ENCODE data around the gene VDAC2. TPM values are rescaled to one million over a fixed set of nuclear protein-coding genes. Genes with fewer than 3 reads are reported as not detected.

VDAC2 gene
- total RNA-seq, 4 donors from 2014 or later: 255 to 442 (median 268) TPM

DNA sequence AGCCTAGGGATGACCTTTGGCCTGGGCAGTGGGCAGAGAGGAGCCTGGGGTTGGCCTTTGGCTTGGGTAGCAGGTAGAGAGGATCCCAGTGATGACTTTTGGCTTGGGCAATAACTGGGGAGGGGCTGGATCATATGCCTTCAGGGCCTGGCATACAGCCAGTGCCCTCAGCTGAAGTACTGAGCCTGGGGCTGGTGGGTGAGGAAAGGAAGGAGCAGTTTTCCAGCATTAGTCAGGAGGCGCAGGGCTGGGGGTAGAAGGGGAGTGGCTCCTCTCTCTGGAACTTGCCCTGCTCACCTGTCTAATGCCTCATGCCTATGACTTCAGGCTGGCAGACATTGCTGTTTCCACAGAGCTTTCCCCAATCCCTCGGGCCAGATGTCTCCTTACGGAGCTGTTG lies 40.3 kb downstream of the VDAC2 start:
- ATAC-seq (no peak), DNase-seq (no peak)
- Histone ChIP-seq H3K36me3 (no peaks in the 10 kb centered on the region), H3K4me3 (no peak overlapping the region), H3K27me3 (no peaks in the 10 kb centered on the region), H3K4me1 (peaks cover 0 to 2% of the 10 kb centered on the region in 2 donors), H3K9me3 (peaks cover 0 to 8% (median 0%) of the 10 kb centered on the region in 3 donors), H3K27ac (no peak overlapping the region)
- in situ Hi-C loops (cut with MboI; ENCODE audit: low sequenced_read_pairs in 4 of 4): no loop called here
- TF ChIP-seq, protein P1, sequence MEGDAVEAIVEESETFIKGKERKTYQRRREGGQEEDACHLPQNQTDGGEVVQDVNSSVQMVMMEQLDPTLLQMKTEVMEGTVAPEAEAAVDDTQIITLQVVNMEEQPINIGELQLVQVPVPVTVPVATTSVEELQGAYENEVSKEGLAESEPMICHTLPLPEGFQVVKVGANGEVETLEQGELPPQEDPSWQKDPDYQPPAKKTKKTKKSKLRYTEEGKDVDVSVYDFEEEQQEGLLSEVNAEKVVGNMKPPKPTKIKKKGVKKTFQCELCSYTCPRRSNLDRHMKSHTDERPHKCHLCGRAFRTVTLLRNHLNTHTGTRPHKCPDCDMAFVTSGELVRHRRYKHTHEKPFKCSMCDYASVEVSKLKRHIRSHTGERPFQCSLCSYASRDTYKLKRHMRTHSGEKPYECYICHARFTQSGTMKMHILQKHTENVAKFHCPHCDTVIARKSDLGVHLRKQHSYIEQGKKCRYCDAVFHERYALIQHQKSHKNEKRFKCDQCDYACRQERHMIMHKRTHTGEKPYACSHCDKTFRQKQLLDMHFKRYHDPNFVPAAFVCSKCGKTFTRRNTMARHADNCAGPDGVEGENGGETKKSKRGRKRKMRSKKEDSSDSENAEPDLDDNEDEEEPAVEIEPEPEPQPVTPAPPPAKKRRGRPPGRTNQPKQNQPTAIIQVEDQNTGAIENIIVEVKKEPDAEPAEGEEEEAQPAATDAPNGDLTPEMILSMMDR (IDR thresholded peaks at IDR 0.05 in 4 of 5, conservative IDR thresholded peaks at IDR 0.05 in 1 of 5): no peak
- TF ChIP-seq POLR2A (IDR thresholded peaks at IDR 0.05): no peak
- intact Hi-C loops (cut with DNase I; ENCODE audit: low total_unique reads): no loop called here

DNA sequence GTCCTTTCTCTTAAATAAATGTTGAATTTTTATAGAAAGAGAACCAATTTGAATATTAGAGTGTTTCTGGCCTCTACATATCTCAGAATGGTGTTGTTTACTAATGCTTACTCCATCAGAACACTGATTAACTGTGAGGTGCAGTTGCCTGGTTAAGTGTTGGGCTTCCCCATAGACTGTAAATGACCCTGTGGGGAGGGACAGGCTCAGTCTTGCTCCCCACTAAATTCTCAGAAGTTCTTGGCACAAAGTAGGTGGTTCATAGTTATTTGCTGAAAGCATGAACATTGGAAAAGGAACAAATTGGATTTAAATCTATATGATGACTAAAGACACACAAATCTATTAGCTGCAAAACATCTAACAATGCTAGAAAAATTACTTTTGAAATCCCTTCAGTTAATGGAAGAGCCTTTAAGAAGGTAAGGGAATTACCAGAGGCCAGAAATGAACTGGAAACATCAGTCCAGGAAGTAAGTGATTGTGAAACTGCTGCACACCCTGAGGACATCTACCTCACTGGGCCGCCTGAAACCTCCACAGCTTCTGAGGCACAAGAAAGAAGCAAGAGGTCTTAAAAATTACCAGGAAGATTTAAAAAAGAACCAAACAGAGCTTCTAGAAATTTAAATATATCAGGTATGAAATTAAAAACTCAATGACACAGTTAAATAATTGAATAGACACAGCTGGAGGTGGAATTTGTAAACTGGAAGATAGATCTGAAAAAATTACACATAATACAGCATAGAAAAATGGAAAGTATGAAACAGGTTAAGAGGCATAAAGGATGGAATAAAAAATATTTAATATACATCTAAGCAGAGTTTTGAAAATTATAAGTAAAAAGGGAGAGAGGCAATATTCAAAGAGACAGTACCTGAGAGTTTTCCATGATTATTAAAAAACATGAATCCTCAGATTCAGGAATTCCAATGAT lies 43.0 kb downstream of the VDAC2 start:
- intact Hi-C loops (cut with DNase I; ENCODE audit: low total_unique reads): no loop called here
- Histone ChIP-seq H3K4me1 (no peaks in the 10 kb centered on the region), H3K27ac (no peak overlapping the region), H3K9me3 (peaks cover 0 to 8% (median 0%) of the 10 kb centered on the region in 3 donors), H3K4me3 (no peak overlapping the region), H3K36me3 (no peaks in the 10 kb centered on the region), H3K27me3 (no peaks in the 10 kb centered on the region)
- in situ Hi-C loops (cut with MboI; ENCODE audit: low sequenced_read_pairs in 4 of 4): no loop called here
- ATAC-seq (no peak), DNase-seq (no peak)
- TF ChIP-seq POLR2A (IDR thresholded peaks at IDR 0.05): no peak
- TF ChIP-seq, protein P1 (IDR thresholded peaks at IDR 0.05 in 4 of 5, conservative IDR thresholded peaks at IDR 0.05 in 1 of 5): no peak

DNA sequence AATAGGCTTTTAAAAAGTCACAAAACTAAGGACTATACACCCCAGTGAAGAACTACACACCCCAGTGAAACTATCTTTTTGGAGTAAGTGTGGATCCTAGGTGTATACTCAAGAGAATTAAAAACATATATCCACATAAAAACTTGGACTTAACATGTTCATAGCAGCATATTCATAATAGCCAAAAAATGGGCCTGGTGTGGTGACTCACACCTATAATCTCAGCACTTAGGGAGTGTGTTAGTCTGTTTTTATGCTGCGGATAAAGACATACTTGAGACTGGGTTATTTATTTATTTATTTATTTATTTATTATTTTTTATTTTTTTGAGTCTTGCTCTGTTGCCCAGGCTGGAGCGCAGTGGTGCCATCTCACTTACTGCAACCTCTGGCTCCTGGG lies 44.1 kb downstream of the VDAC2 start:
- Histone ChIP-seq H3K27me3 (no peaks in the 10 kb centered on the region), H3K4me3 (no peak overlapping the region), H3K9me3 (peaks cover 0 to 8% (median 0%) of the 10 kb centered on the region in 3 donors), H3K4me1 (no peaks in the 10 kb centered on the region), H3K27ac (no peak overlapping the region), H3K36me3 (no peaks in the 10 kb centered on the region)
- ATAC-seq: no peak
- intact Hi-C loops (cut with DNase I; ENCODE audit: low total_unique reads) (no loop called here), in situ Hi-C loops (cut with MboI; ENCODE audit: low sequenced_read_pairs in 4 of 4) (no loop called here)
- no peak for DNase-seq
- TF ChIP-seq, protein P1 (IDR thresholded peaks at IDR 0.05 in 4 of 5, conservative IDR thresholded peaks at IDR 0.05 in 1 of 5): no peak
- no peak for TF ChIP-seq POLR2A (IDR thresholded peaks at IDR 0.05)

DNA sequence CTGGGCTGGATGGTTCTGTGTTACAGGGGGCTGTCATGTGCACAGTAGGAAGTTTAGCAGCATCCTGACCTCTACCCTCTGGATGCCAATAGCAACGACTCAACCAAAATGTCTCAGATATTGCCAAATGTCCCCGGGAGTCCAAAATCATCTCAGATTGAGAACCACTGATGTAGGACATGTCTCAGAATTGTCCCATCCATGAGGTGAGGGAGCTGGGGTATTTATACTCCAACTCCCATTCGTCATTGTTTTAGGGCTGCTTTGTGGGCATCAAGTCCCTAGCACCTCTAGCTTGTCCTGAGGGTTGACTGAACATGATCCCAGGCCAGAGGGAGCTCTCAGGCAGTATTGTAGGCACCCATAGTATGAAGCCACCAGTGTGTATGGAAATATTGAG lies 50.4 kb downstream of the VDAC2 start:
- Histone ChIP-seq H3K27ac (no peak overlapping the region), H3K27me3 (peaks cover 0 to 3% (median 0%) of the 10 kb centered on the region in 3 donors), H3K4me3 (no peak overlapping the region), H3K4me1 (no peaks in the 10 kb centered on the region), H3K36me3 (no peaks in the 10 kb centered on the region), H3K9me3 (no peaks in the 10 kb centered on the region)
- intact Hi-C loops (cut with DNase I; ENCODE audit: low total_unique reads) (no loop called here), in situ Hi-C loops (cut with MboI; ENCODE audit: low sequenced_read_pairs in 4 of 4) (no loop called here)
- ATAC-seq (no peak), DNase-seq (no peak)
- TF ChIP-seq, protein P1 (IDR thresholded peaks at IDR 0.05 in 4 of 5, conservative IDR thresholded peaks at IDR 0.05 in 1 of 5): no peak
- TF ChIP-seq POLR2A (IDR thresholded peaks at IDR 0.05): no peak
